ENCODE measurements around the gene KCNG4.

The KCNG4 gene

GRCh38 chr16:84266451-84266850 lies 26.6 kb upstream of the KCNG4 start:
- DNase-seq (ENCODE audit: low read depth in 2 of 2) = no peak

DNA sequence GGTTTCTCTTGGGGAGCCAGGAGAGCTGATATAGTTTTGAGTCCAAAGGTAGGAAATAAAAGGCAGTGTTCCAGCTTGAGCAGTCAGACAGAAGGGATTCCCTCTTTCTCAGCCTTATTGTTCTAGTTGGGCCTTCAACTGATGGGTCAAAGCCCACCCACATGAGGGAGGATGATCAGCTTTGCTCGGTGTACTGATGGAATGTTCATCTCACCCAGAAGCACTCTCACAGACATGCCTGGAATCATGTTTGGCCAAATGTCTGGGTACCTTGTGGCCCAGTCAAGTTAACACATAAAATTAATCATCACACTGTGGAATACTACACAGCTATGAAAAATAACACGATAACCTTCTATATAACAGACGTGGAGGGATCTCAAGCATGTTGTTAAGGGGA lies 23.1 kb upstream of the KCNG4 start:
- no peak for DNase-seq (ENCODE audit: low read depth in 2 of 2)

DNA sequence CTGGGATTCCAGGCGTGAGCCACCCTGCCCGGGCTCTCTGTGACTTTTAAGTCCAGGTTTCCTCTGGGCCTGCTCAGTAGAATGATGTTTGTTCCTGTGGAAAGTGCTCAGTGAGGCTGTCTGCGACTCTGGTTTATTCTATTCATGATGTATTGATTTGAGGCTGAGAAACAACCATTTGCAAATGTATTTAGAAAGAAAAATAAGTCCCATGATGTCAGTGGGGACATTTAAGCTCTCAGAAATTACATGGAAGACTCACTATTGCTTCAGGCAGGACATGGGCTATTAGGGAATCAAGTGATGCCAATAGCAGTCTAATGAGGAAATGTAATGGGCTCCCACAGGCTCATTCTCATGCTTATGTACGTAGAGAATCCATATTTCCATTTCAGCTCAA lies 22.2 kb upstream of the KCNG4 start:
- no peak for DNase-seq (ENCODE audit: low read depth in 2 of 2)

- DNase-seq (ENCODE audit: low read depth in 2 of 2) = no peak
Measured at GRCh38 chr16:84260766-84261554, 21.1 kb upstream of the KCNG4 start.

DNA sequence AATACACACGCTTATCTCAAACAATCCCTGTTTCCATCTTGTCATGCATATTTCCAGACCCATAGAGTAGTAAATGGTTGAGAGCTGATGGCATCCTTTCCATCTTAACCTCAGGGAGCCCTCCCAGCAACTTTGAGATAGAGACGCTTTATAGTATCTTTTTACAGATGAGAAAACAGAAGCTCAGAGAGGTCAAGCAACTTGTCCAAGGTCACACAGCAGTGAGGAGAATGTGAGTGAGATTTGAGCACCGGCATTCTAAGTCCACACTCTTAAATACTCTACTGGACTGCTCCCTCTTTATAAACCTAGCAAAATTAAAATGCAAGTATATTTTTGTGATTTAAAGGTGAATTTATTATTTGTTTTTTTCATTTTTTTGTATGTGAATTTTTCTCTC lies 19.9 kb upstream of the KCNG4 start:
- DNase-seq (ENCODE audit: low read depth in 2 of 2) = no peak

GRCh38 chr16:84258266-84258665 lies 18.5 kb upstream of the KCNG4 start:
- no peak for DNase-seq (ENCODE audit: low read depth in 2 of 2)

DNA sequence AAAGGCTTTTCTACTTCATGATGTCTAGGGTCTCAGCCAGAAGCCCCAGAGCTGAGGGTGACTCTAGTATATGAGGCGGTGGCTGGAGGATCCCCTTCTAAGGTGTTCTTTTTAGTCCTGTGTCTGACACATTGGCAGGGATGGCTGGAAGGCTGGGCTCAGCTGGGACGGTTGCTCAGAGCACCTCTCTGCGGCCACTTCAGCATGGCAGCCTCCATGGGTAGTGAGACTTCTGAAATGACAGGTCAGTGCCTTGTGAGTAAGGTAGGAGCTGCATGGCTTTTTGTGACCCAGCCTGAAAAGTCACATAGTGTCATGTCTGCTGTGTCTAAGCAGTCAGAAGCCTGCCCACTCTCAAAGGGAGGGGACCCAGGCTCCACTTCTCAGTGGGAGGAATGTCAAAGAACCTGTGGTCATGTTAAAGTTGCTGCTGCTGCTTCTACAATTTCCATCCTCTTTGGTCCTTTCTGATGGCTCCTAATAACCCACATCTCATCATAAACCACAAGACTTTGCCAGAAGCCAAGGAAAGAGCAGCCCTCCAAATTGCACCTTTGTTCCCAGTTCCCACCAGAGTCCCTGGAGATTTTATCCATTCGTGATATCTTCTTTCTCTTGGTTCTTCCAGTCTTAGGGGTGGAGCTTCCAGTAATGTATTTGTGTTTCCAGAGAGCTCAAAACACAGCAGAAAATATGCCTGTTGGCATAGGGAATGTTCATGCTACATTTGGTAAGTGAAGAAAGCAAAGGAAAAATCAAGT lies 15.4 kb upstream of the KCNG4 start:
- no peak for DNase-seq (ENCODE audit: low read depth in 2 of 2)

DNA sequence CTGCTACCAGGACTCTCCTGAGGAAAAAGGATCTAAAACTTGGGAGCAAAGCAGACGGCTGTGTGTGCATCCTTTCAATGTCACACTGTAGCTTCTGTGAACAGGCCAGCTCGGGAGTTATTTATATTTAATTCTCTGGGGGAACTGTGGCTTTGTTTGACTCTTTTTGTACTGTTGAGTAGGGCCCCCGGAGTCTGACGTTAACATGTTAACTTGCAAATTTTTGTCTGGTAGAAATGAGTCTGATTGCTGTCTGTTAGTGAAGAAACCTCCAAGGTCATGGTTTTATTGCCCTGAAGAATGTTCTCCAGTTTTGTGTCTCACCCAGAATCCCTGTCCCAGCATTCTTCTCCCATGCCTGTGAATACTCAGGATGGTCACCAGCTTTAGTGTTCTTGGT lies 14.2 kb upstream of the KCNG4 start:
- DNase-seq (ENCODE audit: low read depth in 2 of 2) = no peak

- DNase-seq (ENCODE audit: low read depth in 2 of 2) = no peak
Measured at GRCh38 chr16:84253173-84253572, 13.4 kb upstream of the KCNG4 start.

DNA sequence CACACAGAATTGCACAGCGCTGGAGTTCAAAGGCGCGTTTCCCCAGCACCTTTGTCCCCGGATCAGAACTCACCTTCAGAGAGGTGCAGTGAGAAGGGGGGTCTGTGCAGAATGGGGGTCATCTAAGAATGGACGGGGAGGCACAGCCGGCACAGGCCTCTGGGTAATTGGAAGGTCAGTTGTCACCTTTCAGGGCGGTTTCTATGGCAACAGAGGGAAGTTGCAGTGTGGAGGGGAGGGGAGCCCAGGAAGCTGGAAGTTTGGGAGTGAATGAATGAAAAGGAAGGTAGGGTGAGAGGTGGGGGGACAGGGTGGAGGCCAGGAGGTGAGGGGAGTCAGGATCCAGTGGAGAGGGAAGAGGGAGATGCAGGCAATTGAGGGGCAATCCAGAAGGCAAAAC lies 12.4 kb upstream of the KCNG4 start:
- no peak for DNase-seq (ENCODE audit: low read depth in 2 of 2)

GRCh38 chr16:84247844-84248243 lies 8.0 kb upstream of the KCNG4 start:
- no peak for DNase-seq (ENCODE audit: low read depth in 2 of 2)

DNA sequence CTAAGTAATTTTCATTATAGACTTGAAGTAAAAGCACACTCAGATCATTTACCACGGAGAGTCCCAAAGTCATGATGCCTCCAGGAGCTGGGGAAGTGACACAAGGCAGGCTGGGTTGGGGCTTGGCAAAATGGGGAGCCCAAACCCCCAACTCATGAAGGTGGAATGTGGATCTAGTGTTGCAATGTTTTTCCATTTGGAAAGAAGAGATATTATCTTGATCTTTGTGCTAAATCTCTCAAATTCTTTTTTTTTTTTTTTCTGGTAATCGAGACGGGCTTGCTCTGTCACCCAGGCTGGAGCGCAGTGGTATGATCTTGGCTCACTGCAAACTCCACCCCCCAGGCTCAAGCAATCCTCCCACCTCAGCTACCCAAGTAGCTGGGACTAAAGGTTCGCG lies 7.5 kb upstream of the KCNG4 start:
- no peak for DNase-seq (ENCODE audit: low read depth in 2 of 2)

GRCh38 chr16:84246679-84247077 lies 6.9 kb upstream of the KCNG4 start:
- no peak for DNase-seq (ENCODE audit: low read depth in 2 of 2)

GRCh38 chr16:84245956-84246678 lies 6.3 kb upstream of the KCNG4 start:
- no peak for DNase-seq (ENCODE audit: low read depth in 2 of 2)

DNA sequence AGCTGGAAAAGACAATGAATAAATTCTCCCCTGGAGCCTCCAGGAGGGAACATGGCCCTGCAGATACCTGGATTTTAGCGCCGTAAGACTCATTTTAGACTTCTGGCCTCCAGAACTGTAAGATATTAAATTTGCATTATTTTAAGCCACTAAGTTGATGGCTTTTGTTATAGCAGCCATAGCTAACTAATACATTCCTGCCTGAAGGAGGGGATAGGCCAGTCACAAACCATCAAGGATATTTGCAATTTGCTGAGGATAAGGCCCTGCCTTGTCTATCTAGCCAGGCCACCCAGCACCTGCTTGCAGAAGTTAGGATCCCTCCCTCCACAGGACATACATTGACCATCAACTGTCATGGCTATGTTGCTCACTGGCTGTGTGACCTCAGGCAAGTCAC lies 4.9 kb upstream of the KCNG4 start:
- no peak for DNase-seq (ENCODE audit: low read depth in 2 of 2)

GRCh38 chr16:84243732-84244131 lies 3.9 kb upstream of the KCNG4 start:
- no peak for DNase-seq (ENCODE audit: low read depth in 2 of 2)

DNA sequence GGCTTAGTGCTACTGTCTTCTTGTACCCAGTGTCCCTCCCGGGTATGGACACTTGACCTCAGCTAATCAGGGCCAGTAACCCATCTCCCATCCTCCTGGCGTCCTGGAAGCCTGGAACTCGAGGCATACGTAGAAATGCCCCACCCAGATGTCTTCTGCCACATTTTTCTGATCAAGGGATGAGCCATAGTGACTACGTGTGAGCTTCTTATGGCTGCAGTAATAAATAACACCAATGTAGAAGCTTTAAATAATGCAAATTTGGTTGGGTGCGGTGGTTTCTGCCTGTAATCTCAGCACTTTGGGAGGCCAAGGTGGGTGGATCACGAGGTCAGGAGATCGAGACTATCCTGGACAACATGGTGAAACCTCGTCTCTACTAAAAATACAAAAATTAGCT lies 3.0 kb upstream of the KCNG4 start:
- no peak for DNase-seq (ENCODE audit: low read depth in 2 of 2)

DNA sequence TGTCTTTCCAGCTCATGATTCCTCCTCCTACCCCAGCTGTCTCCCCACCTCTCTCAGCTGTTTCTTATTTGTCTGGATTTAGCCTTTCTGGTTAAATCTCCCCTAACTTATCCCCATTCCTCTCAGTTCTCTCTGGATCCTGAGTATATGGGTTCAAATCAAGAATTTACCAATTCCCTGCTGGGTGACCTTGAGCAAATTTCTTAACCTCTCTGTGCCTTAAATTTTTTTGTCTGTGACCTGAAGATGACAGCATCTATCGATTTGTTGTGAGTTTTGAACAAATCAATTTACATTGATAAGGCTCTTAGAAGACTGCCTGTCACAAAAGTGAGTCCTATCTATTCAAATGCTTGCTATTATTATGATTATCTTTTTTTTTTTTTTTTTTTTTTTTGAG lies 2.0 kb upstream of the KCNG4 start:
- DNase-seq (ENCODE audit: low read depth in 2 of 2) = no peak

DNA sequence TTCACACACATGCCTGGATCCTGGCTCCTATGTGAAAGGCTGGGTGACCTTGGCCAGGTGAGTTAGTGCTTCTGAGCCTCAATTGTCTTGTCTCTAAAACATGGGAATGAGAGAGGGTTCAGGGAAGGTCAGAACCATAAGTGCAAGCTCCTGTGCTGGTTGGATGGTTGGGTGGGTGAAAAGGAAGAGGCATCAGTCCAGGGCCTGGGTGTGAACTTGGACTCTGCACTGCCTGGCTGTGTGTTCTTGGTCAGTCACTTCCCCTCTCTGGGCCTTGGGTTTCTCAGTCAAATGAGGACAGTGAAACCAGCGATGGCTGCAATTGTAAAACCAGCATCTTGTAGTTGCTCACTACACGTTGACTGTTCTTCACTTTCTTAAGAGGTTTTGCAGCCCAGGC lies 643 bp upstream of the KCNG4 start:
- DNase-seq (ENCODE audit: low read depth in 2 of 2) = no peak

DNA sequence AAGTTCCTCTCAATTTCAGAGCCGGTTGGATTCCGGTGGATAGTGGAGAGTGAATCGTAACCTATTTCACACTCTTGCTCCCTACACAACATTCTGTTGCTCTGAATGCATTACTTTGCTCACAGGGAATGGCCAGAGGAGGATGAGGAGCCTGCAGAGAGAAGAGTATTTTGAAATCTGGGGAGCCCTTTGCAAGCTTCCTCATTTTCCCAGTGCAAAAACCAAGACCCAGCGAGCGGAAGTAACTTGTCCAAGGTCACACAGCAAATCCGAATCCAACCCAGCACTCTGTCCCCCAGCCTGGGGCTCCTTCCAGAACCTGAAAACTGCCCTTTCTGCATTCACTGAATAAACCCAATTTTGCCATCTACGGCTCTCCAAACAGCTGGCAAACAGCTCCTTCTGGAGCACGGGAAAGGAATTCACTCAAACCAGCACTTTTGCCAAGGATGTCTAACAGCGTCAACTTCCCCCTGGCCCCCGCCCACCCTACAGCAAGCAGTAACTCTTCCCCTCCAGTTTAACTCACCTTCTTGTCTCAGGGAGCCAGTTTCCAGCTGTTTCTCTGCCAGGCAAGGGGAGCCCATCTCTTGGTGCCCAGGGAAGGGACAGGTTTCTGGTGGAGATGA lies 557 bp downstream of the KCNG4 start:
- DNase-seq (ENCODE audit: low read depth in 2 of 2) = no peak

GRCh38 chr16:84237994-84238750 lies 1.6 kb downstream of the KCNG4 start:
- DNase-seq (ENCODE audit: low read depth in 2 of 2) = no peak

GRCh38 chr16:84236671-84237070 lies 3.1 kb downstream of the KCNG4 start:
- DNase-seq (ENCODE audit: low read depth in 2 of 2) = no peak

Measured in stimulated activated CD4-positive, alpha-beta T cell treated with anti-CD3 and anti-CD28 coated beads, Interleukin-1b, Interleukin-23, amount 100 ng/mL, for 1 hour (primary cell).